IPS-NIHi11 (cell line): ENCODE measurements around the gene MAMDC2.
"Not testable (repeated sequence)": the region's sequence is repeated elsewhere in the genome, so short reads cannot be mapped to it uniquely, and the experiment has no call there.

Experiments used
- DNase-seq: peaks from one replicate; pipeline ENCODE4 v3.0.0; 2012; ENCODE audit warnings: mixed read lengths, low spot score

The MAMDC2 gene

GRCh38 chr9:70204743-70205142 is 161.1 kb downstream of the MAMDC2 start:
- DNase-seq: not testable (repeated sequence)

GRCh38 chr9:70205366-70206020 is 161.8 kb downstream of the MAMDC2 start:
- DNase-seq: peak; percentile 13

GRCh38 chr9:70217029-70217428 is 173.4 kb downstream of the MAMDC2 start:
- no peak for DNase-seq

- no peak for DNase-seq
Measured at GRCh38 chr9:70218767-70219166, 175.1 kb downstream of the MAMDC2 start.

- DNase-seq: no peak
Measured at GRCh38 chr9:70220216-70220615, 176.6 kb downstream of the MAMDC2 start.

- DNase-seq: no peak
Measured at GRCh38 chr9:70222354-70222753, 178.7 kb downstream of the MAMDC2 start.

- DNase-seq: no peak
Measured at GRCh38 chr9:70228118-70228517, 184.5 kb downstream of the MAMDC2 start.

GRCh38 chr9:70228611-70229010 is 185.0 kb downstream of the MAMDC2 start:
- DNase-seq: no peak

GRCh38 chr9:70229026-70229425 is 185.4 kb downstream of the MAMDC2 start:
- no peak for DNase-seq

- no peak for DNase-seq
Measured at GRCh38 chr9:70229579-70229978, 185.9 kb downstream of the MAMDC2 start.

GRCh38 chr9:70232476-70232875 is 188.8 kb downstream of the MAMDC2 start:
- DNase-seq: no peak

- DNase-seq: not testable (repeated sequence)
Measured at GRCh38 chr9:70234208-70234607, 190.6 kb downstream of the MAMDC2 start.

GRCh38 chr9:70245952-70246351 is 202.3 kb downstream of the MAMDC2 start:
- DNase-seq: not testable (repeated sequence)

GRCh38 chr9:70250221-70250620 is 206.6 kb downstream of the MAMDC2 start:
- DNase-seq: no peak

GRCh38 chr9:70255486-70255885 is 211.8 kb downstream of the MAMDC2 start:
- DNase-seq: no peak

GRCh38 chr9:70256123-70256551 is 212.5 kb downstream of the MAMDC2 start:
- no peak for DNase-seq

- no peak for DNase-seq
Measured at GRCh38 chr9:70257502-70257901, 213.9 kb downstream of the MAMDC2 start.

GRCh38 chr9:70257991-70258691 is 214.5 kb downstream of the MAMDC2 start:
- peak; percentile 64 for DNase-seq

GRCh38 chr9:70258692-70259511 is 215.3 kb downstream of the MAMDC2 start, which contains the start of gene SMC5:
SMC5 (plus strand) TSS chr9:70258978; CDS start chr9:70259079, 101 bp downstream.
- DNase-seq: peak; percentile 93

- DNase-seq: no peak
Measured at GRCh38 chr9:70259512-70259802, 215.8 kb downstream of the MAMDC2 start.

GRCh38 chr9:70260007-70260443 is 216.4 kb downstream of the MAMDC2 start:
- no peak for DNase-seq

- DNase-seq: no peak
Measured at GRCh38 chr9:70260606-70261005, 217.0 kb downstream of the MAMDC2 start.
